Measurements from ENCODE around the gene C1QTNF1. TPM values are rescaled to one million over a fixed set of nuclear protein-coding genes. Genes with fewer than 3 reads are reported as not detected.

C1QTNF1 gene
- total RNA-seq, 2 experiments from 2014 or later, result not detected

DNA sequence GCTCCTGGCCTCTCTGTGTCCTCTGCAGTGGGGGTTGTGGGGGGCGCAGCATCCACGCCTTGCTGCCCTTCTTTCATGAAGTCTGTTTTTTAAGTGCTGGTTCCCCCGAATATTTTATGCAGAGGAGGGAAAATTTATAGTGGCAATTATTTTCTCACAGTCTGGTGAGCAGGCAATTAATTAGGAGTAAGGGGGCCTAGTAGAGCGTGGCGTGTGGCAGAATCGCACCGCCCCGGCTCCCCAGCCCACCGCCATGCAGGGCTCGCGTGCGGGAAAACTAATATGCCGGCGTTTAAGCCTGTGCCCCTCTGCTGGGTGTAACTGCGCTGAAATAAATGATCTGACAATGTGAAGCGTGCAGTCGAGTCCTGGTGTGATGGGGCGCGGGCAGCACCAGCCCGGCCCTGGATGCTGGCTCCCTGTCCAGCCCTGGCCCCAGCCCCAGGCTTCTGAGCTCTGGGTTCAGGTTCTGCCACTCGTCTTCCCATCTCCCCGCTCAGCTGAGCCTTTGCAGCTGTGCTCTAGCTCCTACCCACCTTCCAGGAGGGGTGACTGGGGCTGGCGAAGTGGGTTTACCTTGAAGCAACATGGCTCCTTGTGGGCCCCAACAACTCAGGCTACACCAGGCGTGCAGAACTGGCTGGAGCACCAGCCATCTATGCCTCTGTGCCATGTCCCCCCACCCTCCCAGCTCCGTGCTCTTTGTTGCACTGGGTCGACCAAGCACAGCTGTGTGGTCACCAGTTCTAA is 64.5 kb downstream of the C1QTNF1 start:
- POLR2A ChIA-PET, result no interaction called here
- Histone ChIP-seq H3K4me3 (ENCODE audit: low read depth, low read length, poor library complexity, severe bottlenecking) (no peak overlapping the region), H3K4me2 (ENCODE audit: low read length) (no peak overlapping the region), H3K9me2 (ENCODE audit: insufficient read depth, low read length) (no peaks in the 10 kb centered on the region), H4K20me1 (ENCODE audit: insufficient read depth, low read length) (no peaks in the 10 kb centered on the region), H3K79me2 (ENCODE audit: insufficient read depth, low read depth, low read length) (no peaks in the 10 kb centered on the region), H3K27ac (ENCODE audit: low read depth, low read length, poor library complexity, severe bottlenecking) (no peak overlapping the region), H2AFZ (ENCODE audit: low read length) (no peak overlapping the region), H3K4me1 (ENCODE audit: insufficient read depth, low read length, poor library complexity, severe bottlenecking) (no peaks in the 10 kb centered on the region), H3K9me3 (ENCODE audit: low read length) (no peaks in the 10 kb centered on the region), H3K36me3 (ENCODE audit: insufficient read depth, low read length) (no peaks in the 10 kb centered on the region)
- CTCF ChIA-PET (ENCODE audit: unreplicated experiment), result interaction anchor here (1.0 to 1.1 kb wide), 2 partner anchors 16 to 305 kb away, joined by 3 to 4 read pairs; no protein-coding TSS in a partner anchor
- no TSS peak for BruUV-seq (replicated peaks)
- TF ChIP-seq CTCF (conservative IDR thresholded peaks at IDR 0.05; ENCODE audit: low read length), result no peak
- TF ChIP-seq EZH2phosphoT487 (IDR thresholded peaks at IDR 0.05; ENCODE audit: borderline replicate concordance, low read depth, low read length), result no peak
- intact Hi-C loops (cut with micrococcal nuclease; ENCODE audit: unreplicated experiment), result loop anchor here (5.0 kb wide), 1 partner anchor 99 kb away; no protein-coding TSS in a partner anchor
- DNase-seq (ENCODE audit: low spot score), result no peak

- Histone ChIP-seq H3K9me2 (ENCODE audit: insufficient read depth, low read length) (no peaks in the 10 kb centered on the region), H3K4me3 (ENCODE audit: low read depth, low read length, poor library complexity, severe bottlenecking) (no peak overlapping the region), H4K20me1 (ENCODE audit: insufficient read depth, low read length) (no peaks in the 10 kb centered on the region), H3K79me2 (ENCODE audit: insufficient read depth, low read depth, low read length) (no peaks in the 10 kb centered on the region), H3K4me1 (ENCODE audit: insufficient read depth, low read length, poor library complexity, severe bottlenecking) (no peaks in the 10 kb centered on the region), H3K9me3 (ENCODE audit: low read length) (no peaks in the 10 kb centered on the region), H3K36me3 (ENCODE audit: insufficient read depth, low read length) (no peaks in the 10 kb centered on the region), H3K27ac (ENCODE audit: low read depth, low read length, poor library complexity, severe bottlenecking) (no peak overlapping the region), H3K4me2 (ENCODE audit: low read length) (no peak overlapping the region), H2AFZ (ENCODE audit: low read length) (no peak overlapping the region)
- intact Hi-C loops (cut with micrococcal nuclease; ENCODE audit: unreplicated experiment), result loop anchor here (5.0 kb wide), 1 partner anchor 98 kb away; no protein-coding TSS in a partner anchor
- CTCF ChIA-PET (ENCODE audit: unreplicated experiment), result interaction anchor here (1.0 kb wide), 1 partner anchor 304 kb away, joined by 4 read pairs; no protein-coding TSS in a partner anchor
- TF ChIP-seq CTCF (conservative IDR thresholded peaks at IDR 0.05; ENCODE audit: low read length), result no peak
- no peak for TF ChIP-seq EZH2phosphoT487 (IDR thresholded peaks at IDR 0.05; ENCODE audit: borderline replicate concordance, low read depth, low read length)
- POLR2A ChIA-PET, result no interaction called here
- BruUV-seq (replicated peaks), result no TSS peak
- DNase-seq (ENCODE audit: low spot score), result no peak
These were observed 65.0 kb downstream of the C1QTNF1 start for GRCh38 chr17:79088997-79089328.
